Neural cell (in vitro differentiated cells): Measurements from ENCODE around the gene MAMDC4. TPM values are rescaled to one million over a fixed set of nuclear protein-coding genes. Genes with fewer than 3 reads are reported as not detected.

Experiments
- H2AFZ ChIP-seq: fragments of 200-600, 300-800 bp; sonication (generic), shearing (Covaris generic); 2 replicates; pipeline ENCODE4 v1.6.0; 2014; ENCODE audit warnings: low read depth, mild to moderate bottlenecking, antibody characterized with exemption, low read length, moderate library complexity
- H3F3A ChIP-seq: fragments of 200-600 bp; shearing (Covaris generic); 2 replicates; pipeline ENCODE4 v1.6.1; 2016; ENCODE audit warnings: mild to moderate bottlenecking, moderate library complexity, mixed read lengths, antibody characterized with exemption, low read length; ENCODE audit not compliant: insufficient read depth, poor library complexity, severe bottlenecking
- H3K27ac ChIP-seq: fragments of 200-600, 300-800 bp; sonication (generic), shearing (Covaris generic); 2 replicates; pipeline ENCODE4 v1.5.1; 2014; ENCODE audit warnings: mild to moderate bottlenecking, low read length, moderate library complexity
- H3K27me3 ChIP-seq: fragments of 300-800, 200-600 bp; sonication (generic), shearing (Covaris generic); 2 replicates; pipeline ENCODE4 v1.6.0; 2014; ENCODE audit warnings: mild to moderate bottlenecking, low read depth, low read length, moderate library complexity; ENCODE audit not compliant: insufficient read depth
- H3K36me3 ChIP-seq: fragments of 300-800, 200-600 bp; sonication (generic), shearing (Covaris generic); 2 replicates; pipeline ENCODE4 v1.5.1; 2014; ENCODE audit warnings: mild to moderate bottlenecking, antibody characterized with exemption, low read length, moderate library complexity; ENCODE audit not compliant: insufficient read depth
- H3K4me2 ChIP-seq: fragments of 300-800, 200-600 bp; sonication (generic), shearing (Covaris generic); 2 replicates; pipeline ENCODE4 v1.6.0; 2014; ENCODE audit warnings: mild to moderate bottlenecking, low read length
- H3K4me3 ChIP-seq: fragments of 300-800, 200-600 bp; sonication (generic), shearing (Covaris generic); 2 replicates; pipeline ENCODE4 v1.5.1; 2014; ENCODE audit warnings: mild to moderate bottlenecking, low read length, moderate library complexity
- H3K79me2 ChIP-seq: fragments of 200-600 bp; shearing (Covaris generic); replicated peaks from 2 replicates; pipeline ENCODE4 v1.6.0; 2014; ENCODE audit warnings: mild to moderate bottlenecking, low read length, moderate library complexity; ENCODE audit not compliant: insufficient read depth
- H3K9ac ChIP-seq: fragments of 300-800, 200-600 bp; sonication (generic), shearing (Covaris generic); 2 replicates; pipeline ENCODE4 v1.6.1; 2016; ENCODE audit warnings: mild to moderate bottlenecking, low read length, mixed read lengths
- H3K9me2 ChIP-seq: fragments of 200-600 bp; shearing (Covaris generic); 2 replicates; pipeline ENCODE4 v1.6.1; 2016; ENCODE audit warnings: mild to moderate bottlenecking, low read length, mixed read lengths; ENCODE audit not compliant: insufficient read depth
- H3K9me3 ChIP-seq: fragments of 200-600, 300-800 bp; sonication (generic), shearing (Covaris generic); 2 replicates; pipeline ENCODE4 v1.6.1; 2016; ENCODE audit warnings: mild to moderate bottlenecking, mixed run types, low read length, moderate library complexity, mixed read lengths
- H4K20me1 ChIP-seq: fragments of 200-600 bp; shearing (Covaris generic); 2 replicates; pipeline ENCODE4 v1.6.1; 2016; ENCODE audit warnings: mild to moderate bottlenecking, mixed run types; ENCODE audit not compliant: insufficient read depth
- CTCF ChIP-seq: fragments of 450-650 bp; IDR thresholded peaks from 2 replicates; pipeline ENCODE4 v1.5.1; 2014; ENCODE audit warnings: antibody characterized with exemption, mild to moderate bottlenecking, moderate library complexity; ENCODE audit not compliant: poor library complexity, severe bottlenecking
- EP300 ChIP-seq: fragments of 450-650 bp; conservative IDR thresholded peaks from 2 replicates; pipeline ENCODE4 v1.6.1; 2014; ENCODE audit warnings: antibody characterized with exemption, mild to moderate bottlenecking, moderate library complexity; ENCODE audit not compliant: poor library complexity, severe bottlenecking
- EZH2 ChIP-seq: fragments of 200-600, 300-800 bp; shearing (Covaris generic), sonication (generic); IDR thresholded peaks from 2 replicates; pipeline ENCODE4 v1.6.1; 2014; ENCODE audit warnings: antibody characterized with exemption, low read length, borderline replicate concordance, mild to moderate bottlenecking; ENCODE audit not compliant: insufficient read depth, poor library complexity, severe bottlenecking
- MXI1 ChIP-seq: fragments of 450-650 bp; conservative IDR thresholded peaks from 2 replicates; pipeline ENCODE4 v1.6.1; 2014; ENCODE audit warnings: antibody characterized with exemption, mild to moderate bottlenecking; ENCODE audit not compliant: poor library complexity, severe bottlenecking
- POLR2AphosphoS5 ChIP-seq: IDR thresholded peaks from 2 replicates; pipeline ENCODE4 v1.6.1; 2012
- RAD21 ChIP-seq: fragments of 450-650 bp; conservative IDR thresholded peaks from 2 replicates; pipeline ENCODE4 v1.6.1; 2014; ENCODE audit warnings: antibody characterized with exemption, mild to moderate bottlenecking, moderate library complexity
- REST ChIP-seq: IDR thresholded peaks from 2 replicates; pipeline ENCODE4 v1.6.1; 2012; ENCODE audit warnings: borderline replicate concordance
- SMC3 ChIP-seq: fragments of 450-650 bp; conservative IDR thresholded peaks from 2 replicates; pipeline ENCODE4 v1.6.1; 2014; ENCODE audit warnings: antibody characterized with exemption, mild to moderate bottlenecking, moderate library complexity; ENCODE audit not compliant: poor library complexity
- TAF1 ChIP-seq: IDR thresholded peaks from 2 replicates; pipeline ENCODE4 v1.6.1; 2012; ENCODE audit warnings: low read depth
- polyA plus RNA-seq: library from polyadenylated mRNA; depleted of rRNA; stranded (reverse); fragments of >200 nt; gene quantifications from 2 replicates; pipeline ENCODE4 v1.2.3, GENCODE V29; 2014

Gene MAMDC4
- polyA plus RNA-seq, 1 donor from 2014 or later, result 13.1 TPM

GRCh38 chr9:136829412-136829811 lies 22.7 kb upstream of the MAMDC4 start:
- Histone ChIP-seq H3K79me2 (no peaks in the 10 kb centered on the region), H3K27me3 (no peaks in the 10 kb centered on the region), H3K27ac (no peak overlapping the region), H3K36me3 (peaks cover 7% of the 10 kb centered on the region), H4K20me1 (no peaks in the 10 kb centered on the region), H3K4me2 (no peak overlapping the region), H3F3A (no peaks in the 10 kb centered on the region), H3K9me3 (no peaks in the 10 kb centered on the region), H3K4me3 (no peak overlapping the region), H3K9me2 (no peaks in the 10 kb centered on the region), H3K9ac (no peak overlapping the region), H2AFZ (no peak overlapping the region)
- TF ChIP-seq REST, result no peak
- TF ChIP-seq EZH2, result no peak
- TF ChIP-seq SMC3, result no peak
- no peak for TF ChIP-seq CTCF
- no peak for TF ChIP-seq POLR2AphosphoS5
- no peak for TF ChIP-seq EP300
- TF ChIP-seq MXI1, result no peak
- TF ChIP-seq TAF1, result no peak
- TF ChIP-seq RAD21, result no peak

GRCh38 chr9:136829981-136830885 lies 21.9 kb upstream of the MAMDC4 start:
- Histone ChIP-seq H3K4me2 (no peak overlapping the region), H3K4me3 (no peak overlapping the region), H3K9ac (no peak overlapping the region), H4K20me1 (no peaks in the 10 kb centered on the region), H3F3A (no peaks in the 10 kb centered on the region), H3K36me3 (peaks cover 7% of the 10 kb centered on the region), H3K27ac (no peak overlapping the region), H2AFZ (no peak overlapping the region), H3K9me3 (no peaks in the 10 kb centered on the region), H3K79me2 (no peaks in the 10 kb centered on the region), H3K9me2 (no peaks in the 10 kb centered on the region), H3K27me3 (no peaks in the 10 kb centered on the region)
- TF ChIP-seq EZH2 (no peak), RAD21 (no peak), CTCF (no peak), SMC3 (no peak), MXI1 (no peak), TAF1 (no peak), EP300 (no peak), POLR2AphosphoS5 (no peak), REST (no peak)
